Vagina (tissue), 2 donors: Measurements from ENCODE around the gene TRDN.

Experiments used
- POLR2A ChIP-seq, 2 donors: fragments of 450-650 bp; IDR thresholded peaks; one replicate each; pipeline ENCODE4 v1.6.1; 2017; ENCODE audit warnings: antibody characterized with exemption in 2 of 2, mild to moderate bottlenecking in 2 of 2, moderate library complexity in 2 of 2
- POLR2AphosphoS5 ChIP-seq, 2 donors: sonication (generic); formaldehyde crosslinking; IDR thresholded peaks; one replicate each; pipeline ENCODE4 v1.9.0; 2017; ENCODE audit warnings: antibody characterized with exemption in 2 of 2, mild to moderate bottlenecking in 2 of 2, low read depth in 1 of 2; ENCODE audit not compliant: insufficient read depth in 1 of 2
- TF ChIP-seq, protein P1 (sequence below), 3 experiments: fragments of 450-650 bp in 2 of 3; fragments of 200-600 bp in 1 of 3; sonication (generic) in 1 of 3; IDR thresholded peaks; one replicate each; pipeline ENCODE4 v1.5.1; 2017 to 2019; ENCODE audit warnings: antibody characterized with exemption in 3 of 3, mild to moderate bottlenecking in 2 of 3, moderate library complexity in 2 of 3

- TF ChIP-seq, protein P1, sequence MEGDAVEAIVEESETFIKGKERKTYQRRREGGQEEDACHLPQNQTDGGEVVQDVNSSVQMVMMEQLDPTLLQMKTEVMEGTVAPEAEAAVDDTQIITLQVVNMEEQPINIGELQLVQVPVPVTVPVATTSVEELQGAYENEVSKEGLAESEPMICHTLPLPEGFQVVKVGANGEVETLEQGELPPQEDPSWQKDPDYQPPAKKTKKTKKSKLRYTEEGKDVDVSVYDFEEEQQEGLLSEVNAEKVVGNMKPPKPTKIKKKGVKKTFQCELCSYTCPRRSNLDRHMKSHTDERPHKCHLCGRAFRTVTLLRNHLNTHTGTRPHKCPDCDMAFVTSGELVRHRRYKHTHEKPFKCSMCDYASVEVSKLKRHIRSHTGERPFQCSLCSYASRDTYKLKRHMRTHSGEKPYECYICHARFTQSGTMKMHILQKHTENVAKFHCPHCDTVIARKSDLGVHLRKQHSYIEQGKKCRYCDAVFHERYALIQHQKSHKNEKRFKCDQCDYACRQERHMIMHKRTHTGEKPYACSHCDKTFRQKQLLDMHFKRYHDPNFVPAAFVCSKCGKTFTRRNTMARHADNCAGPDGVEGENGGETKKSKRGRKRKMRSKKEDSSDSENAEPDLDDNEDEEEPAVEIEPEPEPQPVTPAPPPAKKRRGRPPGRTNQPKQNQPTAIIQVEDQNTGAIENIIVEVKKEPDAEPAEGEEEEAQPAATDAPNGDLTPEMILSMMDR (IDR thresholded peaks at IDR 0.05): no peak
- TF ChIP-seq POLR2A (IDR thresholded peaks at IDR 0.05) (no peak), POLR2AphosphoS5 (IDR thresholded peaks at IDR 0.05; ENCODE audit: insufficient read depth in 1 of 2, low read depth in 1 of 2) (no peak)
Measured at GRCh38 chr6:123524781-123525180, 112.0 kb downstream of the TRDN start.
